Umbilical cord (tissue), 2 donors: ENCODE measurements around the gene TUBA8. TPM values are rescaled to one million over a fixed set of nuclear protein-coding genes. Genes with fewer than 3 reads are reported as not detected.
"Not testable (repeated sequence)": the region's sequence is repeated elsewhere in the genome, so short reads cannot be mapped to it uniquely, and the experiment has no call there.

ENCODE experiments used
- DNase-seq: peaks from one replicate; pipeline ENCODE4 v3.0.0-alpha.2; 2015; ENCODE audit warnings: low spot score
- total RNA-seq: library from RNA; depleted of rRNA; stranded (reverse); fragments of >200 nt; gene quantifications from one replicate; pipeline ENCODE4 v1.2.3, GENCODE V29; 2014; ENCODE audit warnings: low replicate concordance; ENCODE audit not compliant: insufficient read depth

TUBA8 gene
- total RNA-seq, 1 donor from 2014 or later: 4.8 TPM

- not testable (repeated sequence) for DNase-seq
These were observed 62.2 kb downstream of the TUBA8 start for GRCh38 chr22:18172776-18173175.

GRCh38 chr22:18173441-18173840 is 62.8 kb downstream of the TUBA8 start:
- not testable (repeated sequence) for DNase-seq

Other genes starting within 250 kb of the TUBA8 start
- gene MICAL3, start 86.2 kb upstream of the TUBA8 start, total RNA-seq: 30.1 TPM
- 7.7 TPM for gene PEX26, start 32.8 kb upstream of the TUBA8 start, total RNA-seq
- 8.2 TPM for gene USP18, start 39.4 kb downstream of the TUBA8 start, total RNA-seq